HG02759 (cell line): ENCODE measurements around the gene PXDN.

Experiments
- ATAC-seq: cut with Tn5 transposase; IDR thresholded peaks from one replicate; pipeline ENCODE4 v1.9.1; 2021; ENCODE audit warnings: mild to moderate bottlenecking, moderate library complexity; ENCODE audit not compliant: unreplicated experiment

Gene PXDN

GRCh38 chr2:1654696-1655374 lies 89.5 kb downstream of the PXDN start:
- ATAC-seq = no peak

GRCh38 chr2:1653956-1654695 lies 90.2 kb downstream of the PXDN start:
- ATAC-seq = no peak

GRCh38 chr2:1652034-1652790 lies 92.1 kb downstream of the PXDN start:
- ATAC-seq = no peak

- no peak for ATAC-seq
Observed at GRCh38 chr2:1651121-1652033, 92.9 kb downstream of the PXDN start.

- ATAC-seq = no peak
Observed at GRCh38 chr2:1650085-1650872, 94.0 kb downstream of the PXDN start.

GRCh38 chr2:1649103-1650084 lies 94.9 kb downstream of the PXDN start:
- ATAC-seq = no peak

GRCh38 chr2:1648241-1649102 lies 95.8 kb downstream of the PXDN start:
- ATAC-seq = no peak

- no peak for ATAC-seq
Observed at GRCh38 chr2:1647417-1648240, 96.7 kb downstream of the PXDN start.

- ATAC-seq = no peak
Observed at GRCh38 chr2:1645761-1646476, 98.4 kb downstream of the PXDN start.

- no peak for ATAC-seq
Observed at GRCh38 chr2:1644427-1644826, 99.9 kb downstream of the PXDN start.

- ATAC-seq = no peak
Observed at GRCh38 chr2:1642993-1643619, 101.2 kb downstream of the PXDN start.

- ATAC-seq = no peak
Observed at GRCh38 chr2:1642066-1642861, 102.1 kb downstream of the PXDN start.

GRCh38 chr2:1641523-1641922 lies 102.8 kb downstream of the PXDN start:
- ATAC-seq = no peak

- no peak for ATAC-seq
Observed at GRCh38 chr2:1640301-1641135, 103.8 kb downstream of the PXDN start.
